HG03175 (cell line): ENCODE results near the gene ESAM.
A peak's percentile ranks its signal among the peaks of the same experiment; 100 is the strongest.

Experiments used
- ATAC-seq: cut with Tn5 transposase; IDR thresholded peaks from one replicate; pipeline ENCODE4 v1.9.1; 2021; ENCODE audit warnings: mild to moderate bottlenecking, moderate library complexity; ENCODE audit not compliant: unreplicated experiment

Gene ESAM

GRCh38 chr11:124737638-124738305, 24.3 kb downstream of the ESAM start:
- ATAC-seq, result no peak

- no peak for ATAC-seq
These were observed 25.4 kb downstream of the ESAM start for GRCh38 chr11:124736736-124737135.

- no peak for ATAC-seq
These were observed 29.9 kb downstream of the ESAM start for GRCh38 chr11:124732230-124732629.

- no peak for ATAC-seq
These were observed 32.5 kb downstream of the ESAM start for GRCh38 chr11:124729571-124729970.

GRCh38 chr11:124728134-124728533, 34.0 kb downstream of the ESAM start:
- no peak for ATAC-seq

- ATAC-seq, result no peak
These were observed 34.6 kb downstream of the ESAM start for GRCh38 chr11:124727474-124727873.

- no peak for ATAC-seq
These were observed 36.4 kb downstream of the ESAM start for GRCh38 chr11:124725719-124726105.

- peak; percentile 99 for ATAC-seq
These were observed 36.9 kb downstream of the ESAM start for GRCh38 chr11:124724979-124725718.

- no peak for ATAC-seq
These were observed 39.9 kb downstream of the ESAM start for GRCh38 chr11:124722176-124722575.

- no peak for ATAC-seq
These were observed 42.6 kb downstream of the ESAM start for GRCh38 chr11:124719534-124719933.

GRCh38 chr11:124718801-124719200, 43.3 kb downstream of the ESAM start:
- no peak for ATAC-seq

- no peak for ATAC-seq
These were observed 44.1 kb downstream of the ESAM start for GRCh38 chr11:124717786-124718651.

GRCh38 chr11:124717421-124717785, 44.7 kb downstream of the ESAM start:
- ATAC-seq, result no peak

- no peak for ATAC-seq
These were observed 45.5 kb downstream of the ESAM start for GRCh38 chr11:124716591-124716990.

- no peak for ATAC-seq
These were observed 49.7 kb downstream of the ESAM start for GRCh38 chr11:124712392-124712791.

GRCh38 chr11:124707829-124708228, 54.3 kb downstream of the ESAM start:
- no peak for ATAC-seq
